IPS-18a (cell line): ENCODE results near the gene NEU4.
"Not testable (repeated sequence)": the region's sequence is repeated elsewhere in the genome, so short reads cannot be mapped to it uniquely, and the experiment has no call there.

ENCODE experiments used
- H3K27ac ChIP-seq: one replicate; pipeline ENCODE4 v1.5.1; 2013; ENCODE audit warnings: low read length
- H3K27me3 ChIP-seq: one replicate; pipeline ENCODE4 v1.6.1; 2013; ENCODE audit warnings: mild to moderate bottlenecking, low read length; ENCODE audit not compliant: control insufficient read depth, insufficient read depth
- H3K36me3 ChIP-seq: one replicate; pipeline ENCODE4 v1.6.1; 2013; ENCODE audit warnings: low read depth, low read length; ENCODE audit not compliant: control insufficient read depth
- H3K4me1 ChIP-seq: one replicate; pipeline ENCODE4 v1.6.1; 2013; ENCODE audit warnings: low read depth, low read length; ENCODE audit not compliant: control insufficient read depth
- H3K4me3 ChIP-seq: one replicate; pipeline ENCODE4 v1.5.1; 2013; ENCODE audit warnings: low read length
- H3K9ac ChIP-seq: one replicate; pipeline ENCODE4 v1.6.1; 2013; ENCODE audit warnings: mild to moderate bottlenecking, low read length, moderate library complexity
- H3K9me3 ChIP-seq: one replicate; pipeline ENCODE4 v1.6.1; 2013; ENCODE audit warnings: low read depth, low read length; ENCODE audit not compliant: control insufficient read depth

The NEU4 gene, protein sequence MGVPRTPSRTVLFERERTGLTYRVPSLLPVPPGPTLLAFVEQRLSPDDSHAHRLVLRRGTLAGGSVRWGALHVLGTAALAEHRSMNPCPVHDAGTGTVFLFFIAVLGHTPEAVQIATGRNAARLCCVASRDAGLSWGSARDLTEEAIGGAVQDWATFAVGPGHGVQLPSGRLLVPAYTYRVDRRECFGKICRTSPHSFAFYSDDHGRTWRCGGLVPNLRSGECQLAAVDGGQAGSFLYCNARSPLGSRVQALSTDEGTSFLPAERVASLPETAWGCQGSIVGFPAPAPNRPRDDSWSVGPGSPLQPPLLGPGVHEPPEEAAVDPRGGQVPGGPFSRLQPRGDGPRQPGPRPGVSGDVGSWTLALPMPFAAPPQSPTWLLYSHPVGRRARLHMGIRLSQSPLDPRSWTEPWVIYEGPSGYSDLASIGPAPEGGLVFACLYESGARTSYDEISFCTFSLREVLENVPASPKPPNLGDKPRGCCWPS

DNA sequence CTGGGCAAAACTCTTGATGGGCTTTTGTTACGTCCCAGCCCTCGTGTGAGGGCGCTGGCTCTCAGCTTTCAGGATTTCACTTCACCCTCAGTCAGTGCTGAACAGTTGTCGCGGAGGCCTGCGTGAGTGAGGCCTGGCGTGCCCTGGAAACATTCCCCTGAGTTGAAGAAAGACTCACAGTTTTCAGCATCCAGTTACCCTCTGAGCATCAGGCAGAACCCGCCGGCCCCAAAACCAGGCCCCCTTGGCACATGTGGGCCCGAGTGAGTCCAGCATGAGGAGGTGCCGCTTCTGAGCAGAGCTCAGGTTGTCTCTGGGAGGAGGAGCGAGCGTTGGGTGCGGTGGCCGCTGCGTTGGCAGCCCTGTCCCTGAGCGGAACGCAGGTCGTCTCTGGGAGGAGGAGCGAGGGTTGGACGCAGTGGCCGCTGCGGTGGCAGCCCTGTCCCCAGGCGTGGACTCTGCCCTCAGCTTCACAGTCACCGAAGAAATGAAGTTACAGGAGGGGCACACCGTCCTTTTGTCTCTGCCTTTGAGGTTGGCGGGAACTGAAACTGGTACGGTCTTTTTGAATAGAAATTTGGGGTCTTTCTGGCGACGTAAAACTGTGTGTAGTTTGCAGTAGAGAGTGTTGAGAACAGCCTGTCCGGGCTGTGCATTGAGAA is at the start of gene NEU4:
Gene NEU4 (plus strand): TSS at position 473 of the 662 bp plus-strand sequence. CDS start 5,292 bp downstream, outside the sequence.
- no peak within 1 kb of the TSS for H3K4me3 ChIP-seq
- no peaks in the 10 kb centered on the region for H3K36me3 ChIP-seq
- no peak within 1 kb of the TSS for H3K9ac ChIP-seq
- no peak within 1 kb of the TSS for H3K27ac ChIP-seq
- H3K9me3 ChIP-seq = no peaks in the 10 kb centered on the region
- H3K27me3 ChIP-seq = peaks cover 37% of the 10 kb centered on the region
- peaks cover 14% of the 10 kb centered on the region for H3K4me1 ChIP-seq

DNA sequence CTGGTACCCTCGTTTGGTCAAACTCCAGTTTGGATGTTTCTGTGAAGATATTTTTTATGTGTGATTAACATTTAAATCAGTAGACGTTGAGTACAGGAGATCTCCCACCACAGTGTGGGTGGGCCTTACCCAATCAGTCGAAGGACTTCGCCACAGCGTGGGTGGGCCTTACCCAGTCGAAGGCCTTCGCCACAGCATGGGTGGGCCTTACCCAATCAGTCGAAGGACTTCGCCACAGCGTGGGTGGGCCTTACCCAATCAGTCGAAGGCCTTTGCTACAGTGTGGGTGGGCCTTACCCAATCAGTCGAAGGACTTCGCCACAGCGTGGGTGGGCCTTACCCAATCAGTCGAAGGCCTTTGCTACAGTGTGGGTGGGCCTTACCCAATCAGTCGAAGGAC is 49.1 kb upstream of the NEU4 start:
- not testable (repeated sequence) for H3K4me1 ChIP-seq, H3K27ac ChIP-seq, H3K9me3 ChIP-seq, H3K27me3 ChIP-seq, H3K4me3 ChIP-seq, H3K9ac ChIP-seq, H3K36me3 ChIP-seq

DNA sequence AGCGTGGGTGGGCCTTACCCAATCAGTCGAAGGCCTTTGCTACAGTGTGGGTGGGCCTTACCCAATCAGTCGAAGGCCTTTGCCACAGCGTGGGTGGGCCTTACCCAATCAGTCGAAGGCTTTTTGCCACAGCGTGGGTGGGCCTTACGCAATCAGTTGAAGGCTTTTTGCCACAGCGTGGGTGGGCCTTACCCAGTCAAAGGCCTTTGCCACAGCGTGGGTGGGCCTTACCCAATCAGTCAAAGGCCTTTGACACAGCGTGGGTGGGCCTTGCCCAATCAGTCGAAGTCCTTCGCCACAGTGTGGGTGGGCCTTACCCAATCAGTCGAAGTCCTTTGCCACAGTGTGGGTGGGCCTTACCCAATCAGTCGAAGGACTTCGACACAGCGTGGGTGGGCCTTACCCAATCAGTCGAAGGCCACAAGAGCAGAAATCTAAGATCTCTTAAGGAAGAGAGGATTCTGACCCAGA is 48.7 kb upstream of the NEU4 start:
- no peak overlapping the region for H3K27ac ChIP-seq
- H3K4me1 ChIP-seq = no peaks in the 10 kb centered on the region
- H3K9me3 ChIP-seq = no peaks in the 10 kb centered on the region
- no peak overlapping the region for H3K4me3 ChIP-seq
- no peaks in the 10 kb centered on the region for H3K36me3 ChIP-seq
- no peaks in the 10 kb centered on the region for H3K27me3 ChIP-seq
- no peak overlapping the region for H3K9ac ChIP-seq

DNA sequence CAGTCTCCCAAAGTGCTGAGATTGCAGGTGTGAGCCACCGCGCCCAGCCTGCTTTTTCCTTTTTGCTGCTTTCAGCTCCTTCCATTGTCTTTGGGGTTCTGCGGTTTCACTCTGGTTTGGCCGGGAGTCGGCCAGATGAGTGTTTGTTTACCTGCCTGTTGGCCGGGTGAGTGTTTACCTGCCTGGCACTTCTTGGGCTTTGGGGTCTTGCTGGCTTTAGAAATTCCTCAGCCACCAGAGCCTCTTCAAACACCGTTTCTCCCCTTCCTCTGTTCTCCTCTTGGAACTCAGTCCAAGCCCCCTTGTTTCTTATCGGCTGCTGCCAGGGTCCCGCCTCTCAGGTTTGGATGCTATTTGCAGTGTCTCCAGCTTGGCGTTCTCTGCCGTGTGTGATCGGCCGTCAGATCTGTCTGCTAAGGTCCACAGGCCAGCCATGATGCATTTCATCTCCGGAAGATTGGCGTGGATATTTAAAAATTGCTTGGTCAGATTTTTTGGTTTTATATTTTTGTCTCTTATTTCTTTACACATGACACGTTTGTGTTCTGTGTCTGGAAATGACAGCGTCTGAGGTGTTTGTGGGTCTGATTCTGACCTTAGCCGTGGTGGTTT is 46.6 kb upstream of the NEU4 start:
- H3K4me1 ChIP-seq = no peaks in the 10 kb centered on the region
- H3K9me3 ChIP-seq = no peaks in the 10 kb centered on the region
- no peaks in the 10 kb centered on the region for H3K36me3 ChIP-seq
- no peak overlapping the region for H3K4me3 ChIP-seq
- no peak overlapping the region for H3K9ac ChIP-seq
- no peak overlapping the region for H3K27ac ChIP-seq
- no peaks in the 10 kb centered on the region for H3K27me3 ChIP-seq

DNA sequence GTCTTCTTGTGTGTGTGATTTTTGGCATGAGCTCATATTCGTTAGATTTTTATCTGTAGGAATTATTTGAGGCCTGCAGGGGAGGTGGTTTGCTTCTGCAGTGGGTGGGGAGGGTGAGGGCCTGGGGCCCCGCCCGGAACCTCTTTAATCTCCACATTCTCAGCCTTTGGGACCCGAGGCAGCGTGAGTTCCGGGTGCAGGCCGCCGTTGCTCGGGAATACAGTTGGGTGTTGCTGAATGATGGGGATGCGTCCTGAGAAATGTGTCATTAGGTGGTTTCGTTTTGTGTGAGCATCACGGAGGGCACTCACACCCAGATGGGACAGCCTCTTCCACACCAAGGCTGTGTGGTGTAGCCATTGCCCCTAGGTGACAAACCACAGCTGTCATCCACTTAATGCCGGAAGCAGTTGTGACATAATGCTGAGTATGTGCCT is 46.0 kb upstream of the NEU4 start:
- Histone ChIP-seq H3K9ac (no peak overlapping the region), H3K27me3 (no peaks in the 10 kb centered on the region), H3K9me3 (no peaks in the 10 kb centered on the region), H3K4me3 (no peak overlapping the region), H3K36me3 (no peaks in the 10 kb centered on the region), H3K4me1 (no peaks in the 10 kb centered on the region), H3K27ac (no peak overlapping the region)

DNA sequence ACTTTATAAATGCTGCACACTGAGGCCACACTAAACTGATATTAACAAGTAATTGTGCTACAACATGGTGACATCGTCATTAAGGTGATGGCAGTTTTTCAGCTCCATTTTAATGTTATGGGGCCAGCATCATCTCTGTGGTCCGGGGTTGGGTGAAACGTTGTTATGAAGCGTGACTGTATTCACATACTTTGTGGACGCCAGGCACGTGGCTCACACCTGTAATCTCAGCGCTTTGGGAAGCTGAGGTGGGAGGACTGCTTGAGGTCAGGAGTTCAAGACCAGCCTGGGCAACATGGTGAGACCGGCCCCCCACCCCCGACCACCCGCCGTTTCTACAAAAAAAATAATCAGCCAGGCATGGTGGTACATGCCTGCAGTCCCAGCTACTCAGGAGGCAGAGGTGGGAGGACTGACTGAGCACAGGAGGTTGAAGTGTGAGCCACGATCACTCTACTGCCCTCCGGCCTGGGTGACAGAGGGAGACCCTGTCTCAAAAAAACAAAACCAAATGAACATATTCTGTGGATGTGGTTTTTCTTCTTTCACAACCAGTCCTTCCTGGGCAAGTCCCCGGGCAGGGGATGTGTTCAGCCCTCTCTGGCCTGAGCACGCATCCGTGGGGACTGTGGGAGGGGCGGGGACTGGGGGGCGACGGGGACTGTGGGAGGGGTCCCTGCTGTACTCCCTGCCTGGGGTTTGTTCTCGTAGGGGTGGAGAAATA is 45.3 kb upstream of the NEU4 start:
- Histone ChIP-seq H3K9ac (no peak overlapping the region), H3K27ac (no peak overlapping the region), H3K27me3 (no peaks in the 10 kb centered on the region), H3K4me3 (no peak overlapping the region), H3K4me1 (no peaks in the 10 kb centered on the region), H3K9me3 (no peaks in the 10 kb centered on the region), H3K36me3 (no peaks in the 10 kb centered on the region)

DNA sequence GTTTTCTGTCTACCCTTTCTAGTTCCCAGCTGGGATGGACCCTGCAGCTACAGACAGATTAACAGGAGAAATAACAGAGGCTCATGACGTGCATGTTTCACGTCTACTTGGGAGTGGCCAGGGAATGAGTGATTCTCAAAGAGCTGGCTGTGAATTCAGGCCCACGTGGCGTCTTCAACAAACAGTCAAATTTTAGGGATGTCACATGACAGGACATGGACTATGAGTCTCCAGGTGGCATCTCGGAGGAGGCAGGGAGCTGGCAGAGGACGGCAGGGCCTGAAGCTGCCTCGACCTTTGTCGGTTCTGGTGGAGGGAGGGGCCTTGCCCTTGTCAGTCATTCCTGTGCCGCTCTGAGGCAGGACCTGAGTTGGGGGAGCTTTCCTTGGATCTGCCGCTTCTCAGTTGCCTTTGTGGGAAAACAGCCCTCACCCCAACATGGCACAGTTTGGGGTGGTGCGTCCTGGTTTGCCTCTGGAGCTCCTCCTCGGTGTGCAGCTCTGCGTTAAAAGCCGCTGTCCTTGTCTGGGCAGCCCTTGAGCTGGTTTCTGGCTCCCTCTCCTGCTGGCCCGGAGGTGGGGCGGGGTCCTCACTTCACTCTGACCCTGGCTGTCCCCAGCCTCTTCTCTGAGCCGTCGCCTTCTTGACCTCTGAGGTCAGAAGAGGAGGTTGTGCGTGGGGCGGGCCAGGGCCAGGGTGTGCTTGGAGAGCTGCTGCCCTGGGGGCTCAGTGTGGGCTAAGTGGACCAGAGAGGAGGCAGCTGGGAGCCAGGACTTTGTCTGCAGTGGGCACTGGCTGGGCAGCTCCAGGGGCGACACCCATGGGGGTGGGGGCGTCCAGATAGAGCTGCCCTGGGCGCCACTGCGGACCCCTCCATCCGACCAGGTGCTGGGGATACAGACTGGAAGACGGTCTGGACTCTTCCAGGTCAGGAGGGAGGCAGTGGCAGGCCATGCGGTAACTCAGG is 44.4 kb upstream of the NEU4 start:
- H3K4me1 ChIP-seq = no peaks in the 10 kb centered on the region
- no peaks in the 10 kb centered on the region for H3K27me3 ChIP-seq
- no peaks in the 10 kb centered on the region for H3K36me3 ChIP-seq
- no peaks in the 10 kb centered on the region for H3K9me3 ChIP-seq
- H3K4me3 ChIP-seq = no peak overlapping the region
- H3K27ac ChIP-seq = no peak overlapping the region
- no peak overlapping the region for H3K9ac ChIP-seq

DNA sequence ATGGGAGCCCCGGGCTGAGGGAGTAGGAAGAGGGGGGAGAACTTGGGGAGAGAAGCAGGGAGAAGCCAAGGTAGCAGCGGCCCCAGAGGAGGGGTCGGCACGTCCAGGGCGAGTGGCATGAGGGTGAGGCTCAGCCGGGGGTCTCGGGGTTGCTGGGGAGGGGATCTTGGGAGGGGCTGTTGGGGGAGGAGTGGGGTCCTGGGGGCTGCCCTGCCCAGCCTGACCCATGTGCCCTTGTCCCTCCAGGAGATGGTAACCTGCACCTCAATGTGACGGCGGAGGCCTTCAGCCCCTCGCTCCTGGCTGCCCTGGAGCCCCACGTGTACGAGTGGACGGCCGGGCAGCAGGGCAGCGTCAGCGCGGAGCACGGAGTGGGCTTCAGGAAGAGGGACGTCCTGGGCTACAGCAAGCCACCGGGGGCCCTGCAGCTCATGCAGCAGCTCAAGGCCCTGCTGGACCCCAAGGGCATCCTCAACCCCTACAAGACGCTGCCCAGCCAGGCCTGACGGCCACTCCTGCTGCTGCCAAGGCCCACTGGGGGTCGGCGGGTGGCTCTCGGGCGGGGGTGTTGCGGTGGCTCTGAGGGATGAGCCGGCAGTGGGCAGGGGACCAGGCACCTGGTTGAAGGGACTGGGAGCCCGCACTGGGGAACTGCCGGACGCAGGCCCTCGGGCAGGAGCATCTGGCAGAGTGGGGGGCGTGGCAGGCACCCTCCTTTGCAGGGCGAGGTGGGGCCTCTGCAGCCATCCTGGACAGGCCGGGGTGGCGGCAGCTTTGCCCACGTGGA is 41.3 kb upstream of the NEU4 start:
- Histone ChIP-seq H3K27ac (no peak overlapping the region), H3K4me1 (no peaks in the 10 kb centered on the region), H3K4me3 (no peak overlapping the region), H3K9me3 (no peaks in the 10 kb centered on the region), H3K36me3 (no peaks in the 10 kb centered on the region), H3K27me3 (no peaks in the 10 kb centered on the region), H3K9ac (no peak overlapping the region)

DNA sequence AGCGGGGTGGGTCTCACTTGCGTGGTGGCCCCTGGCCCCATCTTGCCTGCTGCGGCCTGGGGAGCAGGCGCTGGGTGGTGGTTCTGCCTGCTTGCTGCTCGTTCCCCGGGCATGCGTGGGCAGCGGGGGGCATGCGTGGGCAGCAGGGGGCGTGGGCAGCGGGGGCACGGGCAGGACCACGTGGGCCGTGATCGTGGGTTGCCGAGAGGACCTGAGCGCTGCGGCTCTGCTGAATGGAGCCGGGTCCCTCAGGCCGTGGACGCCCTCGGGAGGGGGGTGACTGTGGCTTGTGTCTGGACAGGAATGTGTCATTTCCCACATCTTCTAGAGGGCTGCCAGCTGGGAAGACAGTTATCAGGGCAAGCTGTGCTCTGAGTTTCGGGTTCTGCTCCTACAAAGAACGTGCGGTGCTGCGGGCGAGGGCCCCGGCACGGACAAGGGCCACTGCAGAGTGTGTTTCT is 40.7 kb upstream of the NEU4 start:
- no peak overlapping the region for H3K9ac ChIP-seq
- H3K27me3 ChIP-seq = no peaks in the 10 kb centered on the region
- H3K9me3 ChIP-seq = no peaks in the 10 kb centered on the region
- no peaks in the 10 kb centered on the region for H3K4me1 ChIP-seq
- H3K27ac ChIP-seq = no peak overlapping the region
- H3K36me3 ChIP-seq = no peaks in the 10 kb centered on the region
- no peak overlapping the region for H3K4me3 ChIP-seq

DNA sequence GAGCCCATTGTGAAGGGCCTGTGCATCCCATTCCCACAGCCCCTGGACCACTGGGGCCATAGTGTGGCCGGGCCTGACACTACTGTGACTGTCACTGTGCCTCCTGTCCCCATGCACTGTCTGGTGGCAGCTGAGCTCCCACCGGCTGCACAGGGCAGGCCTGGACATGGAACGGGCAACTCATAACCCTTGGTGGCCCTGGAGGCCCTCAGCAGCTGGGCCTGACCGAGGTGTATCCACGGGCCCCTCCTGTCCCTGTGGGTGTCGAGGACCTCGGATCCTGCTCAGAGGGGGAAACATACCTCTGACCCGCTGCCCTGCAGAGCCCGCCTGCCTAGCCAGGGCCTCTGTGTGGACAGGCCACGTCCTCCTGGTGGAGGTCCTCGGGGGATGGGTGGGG is 40.1 kb upstream of the NEU4 start:
- no peaks in the 10 kb centered on the region for H3K36me3 ChIP-seq
- no peaks in the 10 kb centered on the region for H3K27me3 ChIP-seq
- no peak overlapping the region for H3K27ac ChIP-seq
- no peak overlapping the region for H3K4me3 ChIP-seq
- no peaks in the 10 kb centered on the region for H3K9me3 ChIP-seq
- H3K9ac ChIP-seq = no peak overlapping the region
- H3K4me1 ChIP-seq = no peaks in the 10 kb centered on the region
